DOHH2 (cell line): ENCODE data around the gene PITRM1.

Experiments used
- CTCF ChIP-seq: fragments of 200-600 bp; sonication (generic); IDR thresholded peaks from one replicate; pipeline ENCODE4 v1.5.1; 2014; ENCODE audit warnings: antibody characterized with exemption, mild to moderate bottlenecking, low read depth, low read length; ENCODE audit not compliant: poor library complexity, severe bottlenecking
- EZH2phosphoT487 ChIP-seq: fragments of 200-600 bp; sonication (generic); IDR thresholded peaks from 2 replicates; pipeline ENCODE4 v1.6.1; 2017; ENCODE audit warnings: borderline replicate concordance, mild to moderate bottlenecking, antibody characterized with exemption, low read length, moderate library complexity, mixed read lengths

GRCh38 chr10:3180355-3181025 is 7.9 kb upstream of the PITRM1 start:
- TF ChIP-seq CTCF, result no peak
- no peak for TF ChIP-seq EZH2phosphoT487
